ENCODE data around the gene TROAP. TPM values are rescaled to one million over a fixed set of nuclear protein-coding genes. Genes with fewer than 3 reads are reported as not detected.

TROAP gene
- total RNA-seq, 1 donor from 2014 or later = 11.7 TPM

DNA sequence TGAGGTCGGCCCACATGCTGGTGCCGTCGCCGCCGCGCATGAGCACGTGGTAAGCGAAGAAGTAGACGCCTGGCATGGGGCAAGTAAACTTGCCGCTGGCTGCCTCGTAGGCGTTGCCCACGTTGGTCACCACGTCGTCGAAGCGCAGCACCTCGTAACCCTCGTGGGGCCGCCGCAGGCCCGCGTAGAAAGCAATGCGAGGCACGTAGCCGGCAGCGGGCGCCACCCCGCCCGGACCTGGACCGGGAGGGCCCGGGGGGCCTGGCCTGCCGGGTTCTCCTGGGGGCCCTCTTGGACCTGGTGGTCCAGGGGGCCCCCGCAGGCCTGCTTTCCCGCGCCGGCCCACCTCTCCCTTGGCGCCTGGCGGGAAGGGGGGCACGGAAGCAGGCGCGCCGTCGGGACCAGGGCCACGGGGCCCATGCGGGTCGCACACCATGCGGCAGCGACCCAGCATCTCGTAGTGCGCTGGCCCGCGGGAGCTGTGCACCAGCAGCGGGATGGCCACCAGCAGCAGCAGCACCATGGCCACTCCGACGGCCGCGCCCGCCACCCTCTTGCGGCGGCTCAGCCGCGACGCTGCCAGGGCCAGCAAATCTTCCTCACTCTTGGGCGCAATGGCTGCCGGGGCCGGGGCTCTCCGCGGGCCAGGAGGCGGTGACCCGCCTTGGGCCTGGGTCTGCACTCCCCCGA is 13.0 kb downstream of the TROAP start:
- Mint-ChIP-seq H3K9me3 (ENCODE audit: unreplicated experiment) (peaks cover 14% of the 10 kb centered on the region), H3K27me3 (ENCODE audit: unreplicated experiment) (peaks cover 46% of the 10 kb centered on the region), H3K4me1 (ENCODE audit: low read depth, unreplicated experiment) (peaks cover 31% of the 10 kb centered on the region), H3K36me3 (ENCODE audit: unreplicated experiment) (no peaks in the 10 kb centered on the region), H3K27ac (ENCODE audit: unreplicated experiment) (no peak overlapping the region), H3K4me3 (ENCODE audit: unreplicated experiment) (no peak overlapping the region)
- no peak for DNase-seq
- TF ChIP-seq, protein P1, sequence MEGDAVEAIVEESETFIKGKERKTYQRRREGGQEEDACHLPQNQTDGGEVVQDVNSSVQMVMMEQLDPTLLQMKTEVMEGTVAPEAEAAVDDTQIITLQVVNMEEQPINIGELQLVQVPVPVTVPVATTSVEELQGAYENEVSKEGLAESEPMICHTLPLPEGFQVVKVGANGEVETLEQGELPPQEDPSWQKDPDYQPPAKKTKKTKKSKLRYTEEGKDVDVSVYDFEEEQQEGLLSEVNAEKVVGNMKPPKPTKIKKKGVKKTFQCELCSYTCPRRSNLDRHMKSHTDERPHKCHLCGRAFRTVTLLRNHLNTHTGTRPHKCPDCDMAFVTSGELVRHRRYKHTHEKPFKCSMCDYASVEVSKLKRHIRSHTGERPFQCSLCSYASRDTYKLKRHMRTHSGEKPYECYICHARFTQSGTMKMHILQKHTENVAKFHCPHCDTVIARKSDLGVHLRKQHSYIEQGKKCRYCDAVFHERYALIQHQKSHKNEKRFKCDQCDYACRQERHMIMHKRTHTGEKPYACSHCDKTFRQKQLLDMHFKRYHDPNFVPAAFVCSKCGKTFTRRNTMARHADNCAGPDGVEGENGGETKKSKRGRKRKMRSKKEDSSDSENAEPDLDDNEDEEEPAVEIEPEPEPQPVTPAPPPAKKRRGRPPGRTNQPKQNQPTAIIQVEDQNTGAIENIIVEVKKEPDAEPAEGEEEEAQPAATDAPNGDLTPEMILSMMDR (IDR thresholded peaks at IDR 0.05; ENCODE audit: partially characterized antibody, unreplicated experiment) = no peak

DNA sequence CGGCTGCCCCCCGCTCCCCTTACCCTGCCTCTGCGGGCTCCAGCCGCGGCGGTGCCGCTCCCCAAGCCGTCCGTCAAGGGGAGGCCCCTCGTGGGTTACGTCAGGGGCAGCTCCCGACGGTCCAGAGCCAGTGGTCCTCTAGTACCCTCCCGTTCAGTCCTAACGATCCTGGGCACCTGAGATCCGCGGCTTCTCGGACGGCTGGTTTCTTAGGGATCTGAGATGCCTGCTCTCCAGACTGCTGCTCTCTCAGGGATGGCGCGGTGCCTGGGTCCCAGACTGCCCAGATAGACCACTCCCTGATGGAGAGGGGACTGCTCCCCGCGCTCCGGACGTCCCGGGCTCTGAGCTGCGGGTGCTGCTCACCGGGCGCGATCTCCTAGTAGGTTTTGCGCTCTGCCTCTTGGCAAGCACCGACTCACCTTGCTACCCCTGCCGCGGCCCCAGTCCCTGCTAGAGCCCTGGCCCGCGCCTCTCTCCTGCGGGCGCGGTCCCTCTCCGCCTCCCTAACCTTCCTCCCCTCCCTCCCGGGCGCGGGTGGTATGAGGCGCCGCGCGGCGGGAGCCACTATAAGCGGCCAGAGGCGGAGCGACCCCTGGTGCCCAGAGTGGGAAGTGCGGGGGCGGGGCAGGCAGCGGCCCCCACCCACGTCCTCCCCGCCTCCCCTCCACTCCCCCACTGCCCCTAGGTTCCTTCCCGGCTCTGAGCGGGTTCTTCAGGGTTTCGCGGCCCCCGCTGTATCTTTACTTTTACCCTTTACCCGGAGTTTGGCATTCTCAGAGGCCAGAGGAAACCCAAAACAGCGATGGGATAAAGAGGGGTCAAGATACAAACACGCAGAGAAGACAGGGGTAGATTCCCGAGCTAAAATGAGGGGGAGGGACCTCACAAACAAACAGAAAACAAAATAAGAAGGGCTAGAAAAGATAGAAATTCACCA is 13.9 kb downstream of the TROAP start, which contains the start of gene C1QL4:
TSS of gene C1QL4 (minus strand) at position 544 of the 940 bp plus-strand sequence. CDS start 711 bp downstream, outside the sequence.
- peak; percentile 94 for DNase-seq
- peak within 1 kb of the TSS; percentile 35 for H3K4me3 Mint-ChIP-seq (ENCODE audit: unreplicated experiment)
- H3K4me1 Mint-ChIP-seq (ENCODE audit: low read depth, unreplicated experiment) = peaks cover 31% of the 10 kb centered on the region
- TF ChIP-seq, protein P1 (IDR thresholded peaks at IDR 0.05; ENCODE audit: partially characterized antibody, unreplicated experiment) = peak; percentile 98
- peaks cover 14% of the 10 kb centered on the region for H3K9me3 Mint-ChIP-seq (ENCODE audit: unreplicated experiment)
- H3K36me3 Mint-ChIP-seq (ENCODE audit: unreplicated experiment) = no peaks in the 10 kb centered on the region
- H3K27me3 Mint-ChIP-seq (ENCODE audit: unreplicated experiment) = peaks cover 44% of the 10 kb centered on the region
- H3K27ac Mint-ChIP-seq (ENCODE audit: unreplicated experiment) = peak within 1 kb of the TSS; percentile 16

GRCh38 chr12:49338830-49339463 is 15.9 kb downstream of the TROAP start:
- Mint-ChIP-seq H3K4me3 (ENCODE audit: unreplicated experiment) (peak overlapping the region; percentile 11), H3K9me3 (ENCODE audit: unreplicated experiment) (peaks cover 14% of the 10 kb centered on the region), H3K36me3 (ENCODE audit: unreplicated experiment) (no peaks in the 10 kb centered on the region), H3K4me1 (ENCODE audit: low read depth, unreplicated experiment) (peaks cover 35% of the 10 kb centered on the region), H3K27ac (ENCODE audit: unreplicated experiment) (no peak overlapping the region), H3K27me3 (ENCODE audit: unreplicated experiment) (peaks cover 41% of the 10 kb centered on the region)
- DNase-seq = no peak
- TF ChIP-seq, protein P1 (IDR thresholded peaks at IDR 0.05; ENCODE audit: partially characterized antibody, unreplicated experiment) = no peak

- H3K27me3 Mint-ChIP-seq (ENCODE audit: unreplicated experiment) = peaks cover 38% of the 10 kb centered on the region
- H3K4me3 Mint-ChIP-seq (ENCODE audit: unreplicated experiment) = peak overlapping the region; percentile 11
- TF ChIP-seq, protein P1 (IDR thresholded peaks at IDR 0.05; ENCODE audit: partially characterized antibody, unreplicated experiment) = no peak
- DNase-seq = peak; percentile 56
- peaks cover 14% of the 10 kb centered on the region for H3K9me3 Mint-ChIP-seq (ENCODE audit: unreplicated experiment)
- H3K27ac Mint-ChIP-seq (ENCODE audit: unreplicated experiment) = no peak overlapping the region
- no peaks in the 10 kb centered on the region for H3K36me3 Mint-ChIP-seq (ENCODE audit: unreplicated experiment)
- peaks cover 37% of the 10 kb centered on the region for H3K4me1 Mint-ChIP-seq (ENCODE audit: low read depth, unreplicated experiment)
Observed at GRCh38 chr12:49339464-49339861, 16.4 kb downstream of the TROAP start.

All from glutamatergic neuron (in vitro differentiated cells).